Measurements from ENCODE around the gene SERPINF2.
"Not testable (repeated sequence)": the region's sequence is repeated elsewhere in the genome, so short reads cannot be mapped to it uniquely, and the experiment has no call there.

The SERPINF2 gene

DNA sequence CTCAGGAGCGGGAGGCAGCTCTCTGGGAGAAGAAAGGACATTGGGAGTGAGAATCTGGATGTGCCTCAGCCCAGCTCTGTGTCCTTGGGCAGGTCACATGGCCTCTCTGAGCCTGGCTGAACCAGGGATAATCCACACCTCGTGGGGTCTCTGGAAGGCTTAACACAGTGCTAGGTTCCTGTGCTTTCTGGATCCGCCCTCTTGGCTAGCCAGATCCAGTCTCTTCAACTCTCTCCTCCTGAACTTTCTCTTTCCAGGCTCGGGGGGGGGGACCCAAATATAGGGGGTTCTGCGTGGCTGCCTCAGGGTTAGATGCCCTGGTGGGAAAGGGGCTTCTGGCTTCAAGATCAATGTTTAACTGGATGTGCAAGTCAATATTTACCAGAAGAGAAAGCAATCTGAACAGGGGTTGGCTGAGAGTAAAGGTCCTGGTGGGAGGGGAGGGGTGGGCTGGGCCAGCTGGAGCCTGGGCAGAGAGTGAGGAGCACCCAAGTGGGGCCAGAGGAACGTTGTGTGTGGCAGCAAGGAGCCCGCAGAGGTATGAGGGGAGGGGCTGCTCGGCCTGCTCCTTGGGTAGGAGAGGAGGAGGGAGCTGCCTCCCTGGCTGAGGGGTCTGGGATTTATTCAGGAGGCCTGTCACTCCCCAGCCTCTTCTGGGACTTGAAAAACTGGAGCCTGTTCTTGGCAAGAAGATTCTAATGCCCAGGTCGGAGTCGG lies at the start of gene SERPINF2:
Gene SERPINF2, plus strand, starts transcription at position 501 of the 717 bp plus-strand sequence. CDS start 2,125 bp downstream, outside the sequence.
- no peak for DNase-seq (ENCODE audit: low read depth, low spot score)

DNA sequence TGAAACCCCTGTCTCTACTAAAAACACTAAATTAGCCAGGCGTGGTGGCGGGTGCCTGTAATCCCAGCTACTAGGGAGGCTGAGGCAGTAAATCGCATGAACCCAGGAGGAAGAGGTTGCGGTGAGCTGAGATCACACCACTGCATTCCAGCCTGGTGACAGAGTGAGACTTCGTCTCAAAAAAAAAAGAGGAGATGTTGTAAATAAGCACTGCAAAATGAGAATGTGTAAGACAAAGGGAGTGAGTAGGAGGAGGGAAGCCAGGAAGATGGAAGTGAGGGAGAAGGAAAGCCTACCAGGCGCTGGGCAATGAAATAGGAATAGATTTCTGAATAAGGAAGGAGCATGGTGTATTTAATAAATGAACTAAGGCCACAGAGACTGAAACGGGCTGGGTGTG lies 49.3 kb upstream of the SERPINF2 start:
- DNase-seq (ENCODE audit: low read depth, low spot score) = no peak

DNA sequence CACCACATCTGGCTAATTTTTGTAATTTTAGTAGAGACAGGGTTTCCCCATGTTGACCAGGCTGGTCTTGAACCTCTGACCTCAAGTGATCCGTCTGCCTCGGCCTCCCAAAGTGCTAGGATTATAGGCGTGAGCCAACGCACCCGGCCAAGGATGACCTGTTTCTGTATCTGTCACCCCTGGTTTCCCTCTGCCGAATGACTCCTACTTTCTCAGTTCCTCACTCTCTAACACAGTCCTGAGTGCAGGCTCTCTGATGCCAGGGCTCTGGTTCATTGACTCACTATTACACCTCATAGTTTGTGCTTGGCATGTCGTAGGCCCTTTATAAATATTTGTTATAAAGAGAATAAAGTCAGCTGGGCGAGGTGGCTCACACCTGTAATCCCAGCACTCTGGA lies 47.3 kb upstream of the SERPINF2 start:
- no peak for DNase-seq (ENCODE audit: low read depth, low spot score)

DNA sequence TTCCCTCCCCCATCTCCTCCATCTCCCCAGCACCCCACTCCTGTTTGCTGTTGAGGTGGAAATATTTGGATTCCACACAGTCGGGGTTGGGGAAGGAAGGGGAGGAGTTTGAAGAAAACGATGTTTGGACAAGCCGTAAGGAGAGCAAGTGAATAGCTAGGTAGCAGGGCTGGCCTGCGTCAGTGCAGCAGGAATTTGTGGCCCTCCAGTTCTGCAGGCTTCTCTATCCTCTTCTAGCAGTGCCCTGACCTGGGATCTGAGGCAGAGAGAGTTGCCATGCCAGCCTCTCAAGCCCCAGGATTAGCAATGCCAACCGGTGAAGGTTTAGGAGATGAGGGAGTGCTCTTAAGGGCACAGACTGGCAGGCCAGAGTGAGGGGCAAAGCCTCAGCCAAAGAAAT lies 45.0 kb upstream of the SERPINF2 start:
- no peak for DNase-seq (ENCODE audit: low read depth, low spot score)

DNA sequence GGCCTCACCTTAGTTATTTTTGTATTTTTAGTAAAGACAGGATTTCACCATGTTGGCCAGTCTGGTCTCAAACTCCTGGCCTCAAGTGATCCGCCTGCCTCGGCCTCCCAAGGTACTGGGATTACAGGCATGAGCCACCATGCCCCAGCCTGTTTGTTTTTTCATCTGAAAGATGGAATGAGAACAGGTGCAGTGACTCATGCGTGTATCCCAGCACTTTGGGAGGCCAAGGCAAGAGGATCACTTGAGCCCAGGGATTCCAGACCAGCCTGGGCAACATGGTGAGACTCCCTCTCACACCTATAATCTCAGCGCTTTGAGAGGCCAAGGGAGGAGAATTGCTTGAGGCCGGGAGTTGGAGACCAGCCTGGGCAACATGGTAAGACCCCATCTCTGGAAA lies 42.8 kb upstream of the SERPINF2 start:
- DNase-seq (ENCODE audit: low read depth, low spot score) = not testable (repeated sequence)

DNA sequence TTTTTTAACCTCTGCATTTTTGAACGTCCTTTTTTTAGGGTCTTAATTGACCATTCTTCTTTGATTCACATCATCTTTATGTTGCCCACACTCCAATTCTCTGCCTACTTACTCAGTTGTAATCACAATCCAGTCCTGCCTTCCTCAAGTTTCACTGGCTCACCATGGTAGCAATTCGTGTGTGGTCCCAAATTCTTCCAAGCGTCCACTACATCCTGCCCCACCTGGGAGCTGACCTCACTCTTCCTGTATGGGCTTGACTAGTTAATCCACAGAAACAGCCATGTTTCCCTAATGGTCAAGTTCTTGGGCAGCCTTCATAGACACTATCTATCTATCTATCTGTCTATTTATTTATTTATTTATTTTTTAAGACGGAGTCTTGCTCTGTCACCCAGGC lies 39.6 kb upstream of the SERPINF2 start:
- DNase-seq (ENCODE audit: low read depth, low spot score) = no peak

DNA sequence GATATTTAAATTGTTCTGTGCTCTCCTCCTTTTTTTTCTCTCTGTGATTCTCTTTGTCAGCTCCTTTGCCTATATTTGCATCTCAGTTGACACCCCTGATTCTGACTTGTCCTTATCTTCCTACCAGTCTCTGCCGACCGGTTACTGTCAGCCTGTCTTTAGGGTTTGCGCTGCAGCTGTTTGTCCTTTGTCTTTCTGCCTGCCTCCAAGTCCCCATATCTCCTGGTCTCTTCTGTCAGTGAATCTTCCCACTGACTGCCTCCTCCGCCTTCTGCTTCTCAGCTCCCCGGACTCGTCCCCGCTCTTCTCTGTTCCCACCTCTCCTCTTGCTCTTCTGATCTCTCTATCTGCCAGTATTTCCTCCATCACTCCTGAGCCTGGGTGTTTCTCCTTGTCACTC lies 37.7 kb upstream of the SERPINF2 start:
- no peak for DNase-seq (ENCODE audit: low read depth, low spot score)

DNA sequence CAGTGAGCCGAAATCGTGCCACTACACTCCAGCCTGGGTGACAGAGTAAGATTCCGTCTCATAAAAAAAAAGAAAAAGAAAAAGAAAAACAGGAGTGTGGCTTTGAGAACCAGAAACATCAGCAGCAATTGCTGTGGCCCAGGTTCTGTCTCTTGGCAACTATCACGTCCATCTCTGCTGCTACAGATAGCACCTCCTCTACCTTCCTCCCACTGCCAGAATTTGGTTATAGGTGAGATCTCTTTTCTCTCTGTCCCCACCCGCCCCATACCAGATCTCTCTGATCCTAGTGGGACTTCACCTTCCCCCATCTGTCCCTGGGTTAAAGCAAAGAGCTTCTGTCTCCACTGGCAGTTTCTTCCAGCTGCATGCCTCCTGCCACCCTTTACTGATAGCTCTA lies 35.6 kb upstream of the SERPINF2 start:
- no peak for DNase-seq (ENCODE audit: low read depth, low spot score)

DNA sequence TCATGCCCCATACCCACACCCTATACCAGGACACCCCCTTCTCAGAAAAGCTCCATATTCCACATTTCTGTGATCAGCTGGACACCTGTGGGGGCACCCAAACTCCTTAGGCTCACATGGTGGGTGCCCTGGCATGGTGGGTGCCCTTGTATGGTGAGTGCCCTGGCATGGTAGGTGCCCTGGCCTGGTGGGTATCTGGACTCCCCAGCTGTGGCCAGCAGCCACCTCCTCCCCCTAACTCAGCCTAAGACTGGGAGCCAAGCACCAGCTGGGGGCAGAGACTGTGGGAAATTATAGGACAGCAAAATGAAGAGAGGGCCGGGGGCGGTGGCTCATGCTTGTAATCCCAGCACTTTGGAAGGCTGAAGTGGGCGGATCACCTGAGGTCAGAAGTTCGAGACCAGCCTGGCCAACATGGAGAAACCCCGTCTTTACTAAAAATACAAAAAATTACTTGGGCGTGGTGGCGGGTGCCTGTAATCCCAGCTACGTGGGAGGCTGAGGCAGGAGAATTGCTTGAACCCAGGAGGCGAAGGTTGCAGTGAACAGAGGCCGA lies 33.8 kb upstream of the SERPINF2 start:
- DNase-seq (ENCODE audit: low read depth, low spot score) = not testable (repeated sequence)

DNA sequence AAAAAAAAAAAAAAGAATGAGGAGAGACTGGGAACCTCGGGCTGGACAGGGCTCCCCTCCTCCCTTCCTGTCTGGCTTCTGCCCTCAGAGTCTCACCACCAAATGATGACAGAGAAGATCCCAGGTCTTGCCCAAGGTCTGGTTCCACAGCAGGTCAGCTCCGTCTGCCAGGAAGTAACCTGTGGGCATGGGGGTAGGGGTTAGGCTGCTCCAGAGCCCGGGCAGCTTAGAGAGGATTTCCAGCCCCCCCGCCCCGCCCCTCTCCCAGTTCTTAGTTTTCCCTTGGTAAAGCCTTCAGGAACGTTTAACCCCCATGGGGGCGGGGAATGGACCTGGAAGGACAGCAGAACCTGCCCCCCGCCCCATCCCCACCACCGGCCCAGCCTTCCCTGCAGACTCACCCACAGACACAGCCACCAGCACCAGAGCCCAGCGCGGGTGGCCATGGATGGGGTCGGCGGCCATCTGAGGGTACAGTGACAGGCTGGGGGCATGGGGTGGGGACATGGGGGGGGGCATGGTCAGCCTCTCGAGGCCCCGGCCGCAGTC lies 33.2 kb upstream of the SERPINF2 start:
- DNase-seq (ENCODE audit: low read depth, low spot score) = peak; percentile 14

DNA sequence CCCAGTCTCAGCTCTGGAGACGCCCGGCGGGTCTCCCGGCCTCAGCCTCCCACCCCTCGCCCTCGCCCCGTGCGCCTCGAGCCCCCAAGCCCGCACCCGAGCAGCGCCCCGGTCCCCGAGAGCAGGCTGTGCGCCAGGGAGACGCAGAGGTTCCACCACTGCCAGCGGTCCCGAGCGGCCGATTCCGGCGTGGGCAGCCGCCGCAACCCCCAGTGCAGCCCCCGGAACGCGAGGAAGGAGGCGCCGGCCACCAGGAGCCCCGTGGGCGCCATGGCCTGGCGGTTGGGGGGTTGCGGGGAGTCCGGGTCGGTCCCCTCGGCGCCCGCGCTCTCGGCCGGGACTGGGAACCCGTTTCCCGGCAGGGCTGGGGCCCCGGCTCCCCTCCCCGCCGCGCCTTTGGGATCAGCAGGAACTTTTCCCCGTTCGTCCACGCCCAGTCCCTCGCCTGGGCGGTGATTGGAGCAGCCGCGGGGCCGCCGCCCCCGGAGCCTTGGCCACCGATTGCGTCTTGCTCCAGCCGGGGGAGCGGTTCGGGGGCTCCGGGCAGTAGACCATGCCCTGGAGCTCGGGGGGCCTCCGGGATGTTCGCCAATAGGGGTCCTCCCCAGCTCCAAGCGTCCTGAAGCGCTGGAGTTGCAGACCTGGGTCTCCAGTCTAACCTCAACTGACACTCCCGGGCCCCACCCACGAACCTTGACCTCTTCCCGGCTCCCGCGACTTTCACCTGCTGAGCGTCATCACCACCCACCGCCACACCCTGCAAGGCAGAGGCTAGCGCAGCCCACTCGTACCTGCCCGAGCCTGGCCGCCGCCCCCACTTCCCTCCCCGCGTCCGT lies 32.5 kb upstream of the SERPINF2 start, which contains the start of gene TLCD2:
Gene TLCD2, minus strand, starts transcription at position 407 of the 836 bp plus-strand sequence. Its CDS starts 135 bp downstream, at position 272.
- peak; percentile 48 for DNase-seq (ENCODE audit: low read depth, low spot score)

DNA sequence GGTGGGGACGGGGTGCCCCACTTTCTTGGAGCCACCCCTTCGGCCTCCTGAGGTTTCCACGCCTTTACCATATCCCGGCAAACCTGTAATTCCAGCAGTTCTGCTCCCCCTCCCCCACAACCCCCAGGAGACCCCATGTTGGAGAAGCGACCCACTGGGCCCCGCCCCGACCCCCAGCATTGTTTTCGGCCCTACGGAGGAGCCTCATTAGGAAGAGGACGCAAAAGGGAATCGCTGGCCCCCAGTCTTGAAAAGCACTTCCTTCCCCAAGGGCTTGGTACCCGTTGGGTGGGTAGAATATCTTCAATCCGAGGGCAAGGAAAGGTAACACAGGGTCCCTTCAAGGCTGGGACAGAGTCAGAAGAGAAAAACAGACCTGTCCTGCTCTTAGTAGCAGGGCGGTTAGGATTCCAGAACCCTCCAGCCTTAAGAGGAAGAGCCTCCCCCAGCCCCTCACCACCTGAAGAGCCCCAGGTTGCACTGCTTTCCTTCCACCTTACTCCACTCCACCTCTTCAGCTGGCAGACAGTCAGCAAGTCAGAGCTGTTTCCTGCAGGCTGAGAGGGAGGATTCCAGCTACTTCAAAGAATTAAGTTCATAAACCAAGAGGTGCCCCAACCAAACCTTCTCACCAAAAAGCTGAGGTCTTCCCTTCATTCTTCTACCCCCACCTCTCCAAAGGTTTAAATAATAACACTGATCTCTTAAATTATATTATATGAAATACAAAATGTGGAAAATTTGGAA lies 31.7 kb upstream of the SERPINF2 start:
- peak; percentile 52 for DNase-seq (ENCODE audit: low read depth, low spot score)

DNA sequence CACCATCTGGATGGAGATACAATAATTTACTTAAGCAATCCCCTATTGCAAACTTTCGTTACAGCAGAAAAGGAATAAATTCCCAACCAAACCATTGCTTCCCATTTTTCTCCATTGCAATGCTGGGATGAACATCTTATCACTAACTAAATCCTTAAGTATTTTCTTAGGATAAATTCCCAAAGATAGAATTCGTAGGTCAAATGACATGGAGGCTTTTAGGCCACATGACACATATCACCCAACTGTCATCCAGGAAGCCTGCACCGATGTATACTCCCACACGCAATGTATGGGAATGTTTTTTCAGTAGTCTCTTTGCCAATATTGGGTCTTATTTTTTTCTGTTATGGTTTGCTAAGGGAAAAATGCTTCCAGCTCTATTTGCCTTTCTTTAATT lies 30.9 kb upstream of the SERPINF2 start:
- DNase-seq (ENCODE audit: low read depth, low spot score) = no peak

DNA sequence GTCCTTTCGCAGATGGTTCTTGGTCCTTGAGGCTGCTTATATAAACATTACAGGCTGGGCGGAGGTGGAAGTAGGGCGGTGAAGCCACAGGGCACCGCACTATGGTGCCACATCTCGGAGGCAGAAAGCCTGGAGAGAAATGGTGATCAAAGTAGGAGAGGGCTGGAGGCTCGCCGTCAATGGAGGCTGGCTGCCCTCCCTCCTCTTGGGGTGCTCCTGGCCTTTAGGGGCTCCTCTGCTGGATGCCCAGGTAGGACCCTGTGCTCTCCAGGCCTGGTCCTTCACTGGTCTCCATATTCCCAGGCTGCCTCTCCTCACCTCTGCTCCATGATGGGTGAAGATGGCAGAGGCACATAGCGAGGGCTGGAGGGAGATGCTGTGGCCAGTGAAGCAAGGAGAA lies 30.4 kb upstream of the SERPINF2 start:
- DNase-seq (ENCODE audit: low read depth, low spot score) = no peak

DNA sequence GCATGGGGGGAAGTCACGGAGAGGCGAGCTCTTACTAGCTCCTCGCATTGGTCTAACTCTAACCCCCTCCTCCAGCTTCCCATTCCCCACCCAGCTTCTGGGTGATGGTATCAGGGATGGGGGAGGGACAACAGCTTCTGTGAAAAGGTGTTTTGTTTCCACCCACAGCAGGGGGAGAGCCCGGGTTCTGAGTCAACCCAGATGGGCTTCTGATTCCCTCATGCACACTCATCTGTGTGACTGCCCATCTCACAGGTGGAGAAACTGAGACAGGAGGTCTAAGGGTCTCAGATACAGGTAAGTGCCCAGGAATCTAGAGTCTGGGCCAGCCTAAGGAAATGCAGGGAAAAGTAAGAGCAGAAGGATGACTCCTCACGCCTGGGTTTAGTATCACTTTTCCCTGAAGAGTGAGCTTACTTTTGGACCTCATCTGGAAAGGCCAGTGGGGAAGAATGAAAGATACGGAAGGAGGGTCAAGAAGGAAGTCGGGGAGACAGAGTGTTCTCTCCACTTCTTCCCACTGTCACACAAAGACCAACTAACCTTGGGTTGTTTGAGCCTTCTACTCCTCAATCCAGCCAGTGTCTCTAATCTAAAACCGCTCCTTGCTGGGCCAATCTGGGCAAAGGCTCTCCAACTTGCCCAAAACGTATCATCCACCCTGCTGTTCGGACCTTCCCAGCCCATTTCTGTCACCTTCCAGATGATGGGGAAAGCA lies 29.4 kb upstream of the SERPINF2 start:
- DNase-seq (ENCODE audit: low read depth, low spot score) = no peak

DNA sequence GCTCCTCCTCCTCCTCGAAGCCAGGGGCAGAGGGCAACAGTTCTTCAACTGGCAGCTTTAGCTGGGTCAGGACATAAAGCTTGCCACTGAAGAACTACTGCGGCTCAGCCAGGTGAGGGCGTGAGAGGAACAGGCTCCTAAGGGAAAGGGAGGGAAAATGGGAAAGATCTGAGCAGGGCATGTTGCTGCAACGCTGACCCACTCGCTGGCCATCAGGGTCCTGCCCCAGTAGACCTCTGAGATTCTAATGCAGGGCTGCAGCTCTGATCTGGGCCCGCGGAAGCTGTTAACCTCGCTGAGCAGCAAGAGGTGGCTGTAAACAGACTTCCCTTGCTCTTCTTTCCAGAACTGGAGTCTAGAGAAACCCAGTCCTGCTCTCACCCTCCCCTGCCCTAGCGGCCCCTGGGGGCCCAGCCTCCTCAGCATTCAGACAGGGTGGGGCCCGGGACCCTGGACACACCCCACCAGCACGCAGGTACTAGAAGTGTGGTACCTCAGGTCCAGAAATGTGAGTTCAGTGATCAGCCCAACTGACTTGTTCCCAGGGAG lies 28.7 kb upstream of the SERPINF2 start:
- DNase-seq (ENCODE audit: low read depth, low spot score) = peak; percentile 83

DNA sequence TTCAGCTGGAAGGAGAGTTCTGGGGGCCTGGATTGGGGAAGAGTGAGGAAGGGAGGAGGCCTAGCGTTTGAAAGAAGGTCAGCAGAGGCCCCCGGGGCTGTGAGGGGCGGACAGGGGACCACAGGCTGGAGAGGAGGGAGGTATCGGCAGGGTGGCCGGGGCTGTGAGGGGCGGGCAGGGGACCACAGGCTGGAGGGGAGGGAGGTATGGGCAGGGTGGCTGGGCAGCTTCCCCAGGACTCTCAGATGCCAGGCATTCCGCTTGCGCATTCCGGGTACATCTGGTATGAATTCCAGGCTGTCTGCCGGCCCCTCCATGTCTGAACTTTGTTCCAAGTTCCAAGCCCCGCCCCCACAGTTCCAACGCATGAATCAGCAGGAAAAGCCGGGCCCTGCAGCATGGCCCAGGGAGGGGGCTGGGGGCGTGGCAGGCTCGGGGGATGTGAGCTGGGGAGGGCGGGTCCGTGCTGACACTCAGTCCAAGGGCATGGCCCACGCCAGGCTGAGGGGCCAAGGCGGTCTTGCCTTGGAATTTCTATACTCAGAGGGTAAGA lies 28.2 kb upstream of the SERPINF2 start:
- DNase-seq (ENCODE audit: low read depth, low spot score) = peak; percentile 94

DNA sequence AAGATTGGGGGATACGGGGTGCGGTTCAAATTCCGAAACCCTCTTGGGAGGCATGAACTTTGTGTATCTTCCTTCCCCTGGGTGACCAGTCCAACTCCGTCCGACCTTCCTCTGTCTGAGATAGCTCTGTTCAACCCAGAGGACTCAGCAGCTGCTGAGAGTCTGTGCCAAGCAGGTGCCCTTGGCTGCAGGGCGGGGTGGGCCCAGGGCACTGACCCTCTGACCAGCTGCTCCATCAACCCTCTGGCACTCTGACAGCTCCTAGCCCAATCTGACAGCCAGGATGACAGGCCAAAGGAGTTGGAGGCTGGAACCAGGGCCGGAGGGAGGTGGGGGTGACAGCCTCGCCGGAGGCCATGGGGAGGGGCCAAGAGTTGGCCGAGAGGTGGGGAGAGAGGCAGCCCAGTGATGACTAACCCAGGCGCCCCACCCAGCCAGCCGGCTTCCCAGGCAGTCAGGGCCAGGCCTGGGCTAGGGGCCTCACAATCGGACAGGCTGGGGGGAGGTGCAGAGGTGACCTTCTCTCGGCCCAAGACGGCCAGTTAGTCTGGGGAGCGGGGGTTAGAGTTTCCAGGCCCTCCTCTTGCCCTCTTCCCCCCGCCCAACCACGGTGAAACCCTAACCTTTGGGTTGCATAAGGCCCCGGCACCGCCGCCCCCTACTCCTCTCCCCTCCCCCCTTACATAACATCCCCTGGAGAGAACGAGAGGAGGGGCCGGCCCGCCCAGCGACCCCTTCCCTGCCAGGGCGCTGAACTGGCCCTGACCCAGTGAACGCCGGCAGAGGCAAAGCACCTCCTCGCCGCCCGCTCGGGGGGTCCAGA lies 27.5 kb upstream of the SERPINF2 start:
- DNase-seq (ENCODE audit: low read depth, low spot score) = peak; percentile 95

DNA sequence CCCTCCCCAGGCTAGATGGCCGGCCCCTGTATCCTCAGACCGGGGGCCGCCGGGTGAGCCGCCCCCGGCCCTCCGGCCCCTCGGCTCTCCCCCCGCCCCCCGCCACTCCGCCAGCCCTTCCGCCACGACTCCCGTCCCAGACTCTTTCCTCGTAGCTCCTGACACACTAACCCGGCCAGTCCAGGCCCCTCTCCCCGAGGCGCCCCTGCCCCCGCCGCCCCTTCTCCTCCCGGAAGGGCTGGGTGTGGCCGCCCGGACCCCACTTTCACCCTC lies 26.9 kb upstream of the SERPINF2 start:
- no peak for DNase-seq (ENCODE audit: low read depth, low spot score)

All from ELF-1 (cell line).